IPS-NIHi7 (cell line): ENCODE results near the gene CFAP61.
"Not testable (repeated sequence)": the region's sequence is repeated elsewhere in the genome, so short reads cannot be mapped to it uniquely, and the experiment has no call there.

Experiments
- DNase-seq: peaks from one replicate; pipeline ENCODE4 v3.0.0; 2012; ENCODE audit warnings: mixed read lengths; ENCODE audit errors: extremely low spot score

Gene CFAP61

GRCh38 chr20:20233041-20233514 lies 180.7 kb downstream of the CFAP61 start:
- no peak for DNase-seq

DNA sequence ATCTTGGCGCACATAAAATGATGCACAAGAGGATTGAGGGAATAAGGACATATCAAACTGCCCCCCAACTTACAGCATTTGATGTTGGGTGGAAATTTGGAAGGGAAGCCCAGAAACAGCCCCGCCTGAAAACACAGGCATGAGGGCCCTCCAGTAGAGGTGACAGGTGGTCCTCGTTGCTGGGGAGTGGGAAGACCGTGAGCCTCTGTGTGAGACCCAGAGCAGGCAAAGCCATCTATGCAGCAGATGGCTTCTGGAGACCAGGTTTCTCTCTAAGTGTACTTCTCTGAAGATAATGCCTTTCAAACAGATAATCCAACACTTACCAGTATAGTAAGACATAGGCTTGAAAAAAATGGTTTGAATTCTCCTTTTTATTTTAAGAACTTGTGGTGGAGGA lies 183.3 kb downstream of the CFAP61 start:
- DNase-seq, result no peak

DNA sequence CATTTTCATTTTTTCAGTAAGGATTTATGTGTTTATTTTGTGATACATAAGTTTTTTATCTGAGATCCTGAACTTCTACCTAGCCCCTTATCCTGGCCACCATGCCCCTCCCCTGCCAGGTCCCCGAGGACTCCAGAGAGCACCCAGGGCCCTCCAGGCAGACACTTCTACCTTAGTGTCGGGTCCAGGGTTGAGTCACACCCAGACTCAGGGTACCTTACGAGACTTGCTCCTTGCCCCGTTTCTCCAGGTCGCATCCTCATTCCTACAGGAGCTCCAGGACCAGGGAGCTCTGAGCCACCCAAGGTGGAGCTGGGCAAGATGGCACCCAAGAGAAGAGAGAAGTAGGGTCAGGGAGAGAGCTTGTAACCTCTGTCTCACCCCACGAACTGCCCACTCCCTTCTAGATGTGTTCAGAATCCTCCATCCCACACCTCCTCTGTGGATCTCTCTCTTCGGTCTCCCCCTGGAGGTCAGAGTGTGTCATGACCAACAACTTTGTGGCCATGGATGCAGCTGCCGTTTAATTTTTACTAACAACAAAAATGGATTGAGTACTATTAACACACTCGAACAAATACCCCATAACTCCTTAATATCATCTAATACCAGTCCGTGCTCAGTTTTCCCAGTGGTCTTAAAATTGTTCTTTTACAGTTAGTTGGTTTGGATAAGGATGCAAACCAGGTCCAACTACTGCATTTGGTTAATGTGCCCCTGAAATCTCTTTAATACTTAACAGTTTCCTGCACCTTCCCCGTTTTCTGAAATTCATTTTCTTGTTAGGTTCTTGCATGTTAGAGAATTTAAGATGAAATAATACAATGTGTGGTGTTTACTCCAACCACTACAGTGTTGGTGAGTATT lies 185.0 kb downstream of the CFAP61 start:
- peak; percentile 82 for DNase-seq

- DNase-seq, result no peak
These were observed 189.6 kb downstream of the CFAP61 start for GRCh38 chr20:20241976-20242375.

- not testable (repeated sequence) for DNase-seq
These were observed 192.1 kb downstream of the CFAP61 start for GRCh38 chr20:20244384-20244783.

DNA sequence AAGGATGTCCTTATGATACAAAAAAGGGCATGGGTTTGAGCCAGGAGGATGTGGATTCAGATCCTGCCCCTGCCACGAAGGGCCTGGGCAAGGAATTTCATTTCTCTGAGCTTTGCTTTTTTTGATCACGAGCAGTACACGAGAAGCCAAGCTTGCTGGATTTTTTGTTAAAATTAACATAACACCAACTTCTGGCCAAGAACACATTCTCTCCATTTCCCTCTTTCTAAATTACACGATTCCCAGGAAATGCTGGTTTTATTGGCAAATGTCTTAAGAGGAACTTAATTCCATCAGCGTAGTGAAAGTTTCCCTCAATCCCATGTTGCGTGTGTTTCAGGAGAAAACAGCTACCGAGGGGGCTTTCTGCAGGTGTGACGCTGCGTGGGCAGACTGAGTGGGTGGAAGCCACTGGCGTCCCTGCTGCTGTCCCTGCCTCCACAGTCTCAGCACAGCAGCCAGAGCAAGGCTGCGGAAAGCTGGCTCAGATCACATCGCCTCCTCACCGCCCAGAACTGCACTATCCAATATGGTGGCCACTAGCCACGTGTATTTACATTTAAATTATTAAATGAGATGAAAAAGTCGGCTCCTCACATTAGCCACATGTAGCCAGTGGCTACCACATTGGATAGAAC lies 194.8 kb downstream of the CFAP61 start:
- no peak for DNase-seq

DNA sequence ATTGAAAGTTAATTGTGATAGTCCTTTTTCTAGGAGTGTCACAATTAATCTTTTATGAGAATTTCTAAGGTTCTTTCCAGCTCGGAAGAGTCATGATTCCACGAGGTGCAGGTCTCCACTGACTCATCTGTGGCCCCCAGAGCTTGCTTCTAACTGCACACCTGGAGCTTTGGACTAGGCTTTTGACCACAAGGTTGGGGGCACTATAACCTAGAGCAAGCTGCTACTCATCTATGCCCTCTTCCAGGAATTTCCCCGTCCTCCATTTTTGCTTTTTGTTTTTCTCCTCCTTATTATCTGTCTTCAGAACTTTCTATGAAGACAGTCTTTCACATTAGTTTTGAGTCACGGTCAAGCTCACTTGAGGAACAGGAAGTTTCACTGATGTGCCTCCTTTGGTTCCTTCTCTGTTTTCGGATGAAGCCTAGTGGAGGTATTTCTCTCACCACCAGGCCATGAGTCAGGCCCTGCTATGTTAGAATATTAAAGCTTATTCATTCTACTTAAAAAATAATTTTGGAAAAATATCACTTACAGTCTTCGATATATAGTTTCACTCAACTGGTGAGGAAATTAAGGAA lies 196.4 kb downstream of the CFAP61 start:
- DNase-seq, result no peak

GRCh38 chr20:20251317-20251716 lies 199.0 kb downstream of the CFAP61 start:
- DNase-seq, result no peak

GRCh38 chr20:20251836-20252235 lies 199.5 kb downstream of the CFAP61 start:
- no peak for DNase-seq

DNA sequence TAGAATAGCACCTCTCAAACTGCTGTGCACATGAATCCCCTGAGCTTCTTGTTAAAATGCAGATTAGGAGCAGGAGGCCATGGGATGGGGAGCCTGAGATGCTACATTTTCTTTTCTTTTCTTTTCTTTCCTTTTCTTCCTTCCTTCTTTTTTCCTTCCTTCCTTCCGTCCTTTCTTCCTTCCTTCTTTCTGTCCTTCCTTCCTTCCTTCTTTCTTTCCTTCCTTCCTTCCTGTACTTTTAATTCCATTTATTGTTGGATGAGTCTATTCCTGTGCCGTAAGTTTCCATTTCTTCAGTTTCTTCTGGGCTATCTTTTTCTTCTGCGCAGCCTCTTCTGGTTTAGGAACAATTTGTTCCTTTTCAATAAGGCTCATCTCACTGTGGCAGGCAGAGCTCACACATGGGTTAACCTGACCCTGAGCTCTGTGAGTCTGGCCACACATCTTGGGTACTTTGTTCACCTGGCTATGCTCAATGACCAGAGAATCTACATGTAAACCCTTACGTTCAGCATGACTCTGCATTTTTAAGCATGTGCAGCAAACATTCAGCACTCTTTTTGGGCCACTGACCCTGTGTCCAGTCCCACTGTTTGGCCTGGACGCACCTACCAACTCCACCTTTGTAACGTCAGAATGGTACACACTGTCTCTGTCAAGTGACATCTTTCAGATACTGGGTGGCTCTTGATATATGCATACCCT lies 200.9 kb downstream of the CFAP61 start:
- DNase-seq, result no peak

- DNase-seq, result no peak
These were observed 201.5 kb downstream of the CFAP61 start for GRCh38 chr20:20253744-20254330.

- DNase-seq, result no peak
These were observed 202.8 kb downstream of the CFAP61 start for GRCh38 chr20:20255099-20255498.

- no peak for DNase-seq
These were observed 207.2 kb downstream of the CFAP61 start for GRCh38 chr20:20259533-20259932.

GRCh38 chr20:20261159-20261558 lies 208.8 kb downstream of the CFAP61 start:
- DNase-seq, result no peak

GRCh38 chr20:20265210-20265609 lies 212.9 kb downstream of the CFAP61 start:
- no peak for DNase-seq

- no peak for DNase-seq
These were observed 214.2 kb downstream of the CFAP61 start for GRCh38 chr20:20266552-20266951.

- peak; percentile 22 for DNase-seq
These were observed 215.5 kb downstream of the CFAP61 start for GRCh38 chr20:20267685-20268370.

DNA sequence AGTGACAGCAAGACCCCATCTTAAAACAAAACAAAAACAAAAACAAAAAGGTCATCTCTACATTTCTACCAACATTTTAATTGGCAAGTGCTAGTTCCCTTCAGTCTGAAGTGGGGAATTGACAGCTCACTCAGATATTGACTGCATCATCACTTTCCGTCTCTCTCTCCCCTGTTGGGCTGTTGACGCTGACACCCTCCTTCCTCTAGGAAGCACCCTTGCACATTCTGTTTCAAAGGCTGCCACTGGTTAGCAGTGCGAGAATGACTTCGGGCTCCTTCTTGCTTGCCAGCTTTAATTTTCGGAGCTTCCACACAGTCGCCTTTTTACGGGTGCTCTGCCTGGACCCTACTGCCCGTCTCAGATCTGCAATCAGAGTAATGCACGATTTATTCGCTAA lies 218.9 kb downstream of the CFAP61 start:
- no peak for DNase-seq

DNA sequence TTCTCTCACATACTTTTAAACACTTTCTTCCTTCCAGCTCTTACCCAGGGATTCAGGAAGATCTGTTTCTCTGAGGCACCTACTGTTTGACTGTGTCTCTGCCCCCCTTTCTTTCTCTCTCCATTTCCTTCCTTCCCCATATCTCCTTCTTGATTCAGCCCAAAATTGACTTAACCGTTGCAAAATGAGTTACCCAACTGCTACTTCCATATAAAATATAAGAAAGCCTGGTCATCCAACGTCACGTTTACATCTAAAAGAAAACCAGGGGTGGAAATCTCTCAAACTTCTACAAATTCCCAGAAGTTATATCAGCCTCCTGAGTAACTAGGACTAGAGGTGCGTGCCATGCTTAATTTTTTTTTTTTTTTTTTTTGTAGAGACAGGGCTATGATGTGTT lies 220.4 kb downstream of the CFAP61 start:
- DNase-seq, result no peak

- DNase-seq, result no peak
These were observed 221.0 kb downstream of the CFAP61 start for GRCh38 chr20:20273286-20273685.

DNA sequence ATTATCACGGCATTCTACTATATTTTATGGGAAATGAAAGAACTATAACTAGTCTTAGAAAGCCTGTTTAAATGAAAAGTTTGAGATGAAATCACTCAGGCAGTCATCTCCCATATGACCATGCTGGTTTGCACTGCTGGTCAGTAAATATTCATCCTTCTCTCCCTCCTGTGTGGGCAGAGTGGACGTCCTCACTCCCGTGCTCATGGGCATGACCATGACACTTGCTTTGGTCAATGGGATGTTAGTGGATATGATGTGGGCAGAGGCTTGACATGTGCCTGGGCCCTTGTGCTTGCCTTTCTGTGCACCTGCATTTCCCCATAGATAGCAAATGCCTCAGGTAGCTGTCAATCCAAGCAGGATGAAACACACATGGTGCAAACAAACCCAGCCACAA lies 222.5 kb downstream of the CFAP61 start:
- DNase-seq, result no peak
